GM21360 (cell line): ENCODE data around the gene PELI2.

Experiments used
- ATAC-seq: cut with Tn5 transposase; IDR thresholded peaks from one replicate; pipeline ENCODE4 v1.9.1; 2021; ENCODE audit warnings: mild to moderate bottlenecking, moderate library complexity; ENCODE audit not compliant: unreplicated experiment

The PELI2 gene

GRCh38 chr14:56119201-56119981 is 1.2 kb downstream of the PELI2 start:
- no peak for ATAC-seq

DNA sequence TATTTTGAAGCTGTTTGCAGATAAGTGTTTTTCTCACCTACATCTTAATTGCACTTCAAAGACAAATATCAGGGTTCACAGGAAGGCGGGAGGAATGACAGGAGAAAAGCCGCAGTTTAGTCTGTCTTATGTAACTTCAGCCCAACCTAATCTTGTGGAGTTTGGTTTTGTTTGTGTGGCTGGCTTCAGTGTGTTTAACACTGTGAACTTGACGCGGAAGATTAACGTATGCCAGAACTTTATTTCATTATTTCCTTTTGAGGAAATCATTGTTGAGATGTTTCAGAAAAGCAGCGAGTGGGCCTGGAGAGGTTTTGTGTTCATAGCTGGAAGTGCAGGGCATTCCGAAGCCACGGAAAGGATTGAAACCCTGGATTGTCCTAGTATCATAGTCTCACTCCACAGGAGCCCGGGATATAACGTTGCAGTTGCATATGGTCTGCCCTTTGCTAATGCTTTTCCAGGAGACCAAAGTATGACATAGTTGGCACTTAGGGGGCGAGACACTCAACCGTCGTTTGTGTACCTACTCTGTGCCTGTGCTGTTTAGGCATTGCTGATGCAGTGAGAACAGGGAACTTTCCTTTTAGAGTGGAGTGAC is 2.0 kb downstream of the PELI2 start:
- ATAC-seq, result no peak

DNA sequence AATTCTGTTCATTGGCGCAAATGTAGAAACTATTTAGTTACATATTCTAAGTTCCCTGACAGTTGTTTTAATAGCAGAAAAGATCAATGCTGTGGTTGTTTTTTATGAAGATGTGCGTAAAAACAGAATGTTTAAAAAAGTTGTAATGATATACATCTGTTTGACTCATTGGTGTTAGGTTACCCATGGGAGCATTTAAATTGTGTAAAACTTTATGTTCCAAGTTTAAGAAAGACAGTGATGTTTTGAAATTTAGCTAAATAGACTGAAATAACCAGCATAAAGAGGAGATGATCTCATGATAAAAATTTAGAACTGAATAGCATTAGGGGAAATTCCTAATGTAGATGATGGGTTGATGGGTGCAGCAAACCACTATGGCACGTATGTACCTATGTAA is 3.6 kb downstream of the PELI2 start:
- ATAC-seq, result no peak

DNA sequence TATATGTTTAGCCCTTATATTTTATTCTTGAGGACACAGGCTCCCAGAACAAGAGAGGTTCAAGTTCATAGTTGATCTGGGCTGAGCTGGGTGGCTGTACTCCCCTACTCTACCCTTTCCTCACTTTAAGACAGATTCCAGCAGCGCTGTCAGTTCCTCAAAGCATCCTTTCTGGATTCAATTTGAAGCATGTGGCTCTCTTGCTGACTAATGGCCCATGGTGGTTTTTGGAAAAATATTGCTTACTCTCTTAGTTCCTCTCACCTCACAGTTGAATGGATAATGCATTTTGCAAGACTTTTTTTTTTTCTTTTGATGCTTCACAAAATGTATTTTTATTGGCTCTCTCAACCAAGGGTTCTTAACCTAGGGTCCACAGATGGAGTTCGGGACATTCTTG is 4.1 kb downstream of the PELI2 start:
- no peak for ATAC-seq

DNA sequence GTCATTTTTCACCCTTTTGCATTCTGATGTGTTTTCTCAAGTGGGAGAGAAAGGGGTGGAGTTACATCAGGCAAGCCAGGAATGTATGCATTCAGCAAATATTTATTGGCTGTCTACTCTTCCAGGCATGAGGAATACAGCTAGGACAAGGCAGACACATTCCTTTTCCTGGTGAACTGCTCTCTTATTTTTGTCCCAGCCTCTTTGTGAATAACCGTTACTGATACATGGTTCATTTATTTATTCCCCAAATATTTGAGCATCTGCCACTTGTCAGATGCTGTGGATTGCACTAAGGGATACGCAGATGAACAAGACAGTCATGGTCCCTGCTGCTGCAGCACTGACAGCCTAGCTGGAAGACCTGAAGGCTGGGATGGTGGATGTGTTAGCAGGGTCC is 6.1 kb downstream of the PELI2 start:
- no peak for ATAC-seq

DNA sequence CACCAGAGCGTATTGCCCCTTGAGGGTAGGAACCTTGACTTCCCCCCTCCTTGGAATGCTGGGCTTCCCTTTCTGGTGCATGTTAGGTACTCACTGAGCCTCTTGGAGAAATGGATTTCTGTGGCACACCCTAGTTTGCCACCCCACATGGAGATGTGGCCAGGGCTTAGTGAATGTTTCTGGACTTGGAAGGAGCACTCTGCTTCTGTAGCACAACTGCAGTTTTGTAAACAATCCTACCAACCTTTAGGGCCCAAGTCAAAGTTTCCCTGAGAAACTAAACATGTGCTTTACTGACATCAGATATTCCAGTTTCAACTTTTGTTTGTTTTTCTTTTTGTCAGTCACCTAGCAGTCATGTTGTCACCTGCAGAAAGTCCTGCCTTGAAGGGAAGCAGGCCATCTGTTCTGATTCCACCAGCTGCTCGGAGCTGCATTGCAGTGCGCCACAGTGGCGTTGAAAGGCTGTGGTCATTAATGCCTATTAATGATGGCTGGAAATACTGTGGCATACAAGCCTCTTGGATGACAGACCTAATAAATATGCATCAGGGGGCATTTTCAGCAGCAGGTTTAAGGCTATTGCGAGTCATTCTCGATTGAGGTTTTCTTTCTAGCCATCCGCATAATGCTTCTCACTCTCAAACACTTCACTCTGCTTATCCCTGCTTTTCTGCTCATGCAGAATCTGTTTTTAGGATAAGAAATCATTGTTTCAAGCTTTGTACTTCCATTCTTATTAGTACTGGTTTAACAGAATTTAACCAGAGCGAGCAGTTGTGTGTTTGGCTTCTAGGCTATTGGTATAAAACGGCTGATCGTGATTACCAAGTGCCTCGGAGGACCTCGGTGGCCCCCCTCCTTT is 7.8 kb downstream of the PELI2 start:
- ATAC-seq, result no peak

GRCh38 chr14:56126637-56126913 is 8.4 kb downstream of the PELI2 start:
- ATAC-seq, result no peak

DNA sequence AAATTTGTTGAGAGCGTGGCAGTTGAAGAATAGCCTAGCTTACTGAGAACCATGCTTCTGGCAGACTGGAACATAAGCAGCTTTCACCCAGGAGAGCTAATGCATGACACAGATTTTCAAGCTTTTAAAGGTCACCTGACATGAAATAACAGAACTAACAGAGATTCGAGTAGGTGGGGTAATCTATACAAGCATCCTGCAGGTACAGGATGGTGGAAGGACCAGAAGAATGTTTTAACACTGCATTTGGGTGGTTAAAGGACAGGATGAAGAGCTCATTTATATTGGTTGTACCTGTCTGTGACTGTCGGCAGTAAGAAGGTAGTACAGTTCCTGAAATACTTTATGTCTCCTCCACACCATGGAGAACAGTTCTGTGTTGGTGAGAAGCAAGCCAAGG is 8.9 kb downstream of the PELI2 start:
- ATAC-seq, result no peak

DNA sequence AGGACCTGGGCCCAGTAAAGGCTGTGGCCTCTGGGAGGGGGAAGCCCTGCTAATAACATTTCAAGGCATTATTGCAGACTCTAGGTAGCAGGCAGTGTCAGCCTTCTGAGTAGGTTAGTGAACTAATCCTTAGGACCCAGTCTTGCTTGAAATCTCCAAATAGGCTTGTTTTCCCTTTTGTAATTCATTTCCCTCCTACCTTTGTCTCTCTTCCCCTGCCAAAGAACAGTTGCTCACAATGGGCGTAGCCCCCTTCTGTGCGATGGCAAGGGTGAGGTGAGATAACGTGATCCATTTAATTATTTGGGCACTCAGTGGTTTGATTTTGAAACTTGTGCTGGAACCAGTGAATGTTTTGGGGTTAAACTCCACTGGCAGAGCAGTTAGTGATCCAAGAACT is 10.9 kb downstream of the PELI2 start:
- no peak for ATAC-seq

DNA sequence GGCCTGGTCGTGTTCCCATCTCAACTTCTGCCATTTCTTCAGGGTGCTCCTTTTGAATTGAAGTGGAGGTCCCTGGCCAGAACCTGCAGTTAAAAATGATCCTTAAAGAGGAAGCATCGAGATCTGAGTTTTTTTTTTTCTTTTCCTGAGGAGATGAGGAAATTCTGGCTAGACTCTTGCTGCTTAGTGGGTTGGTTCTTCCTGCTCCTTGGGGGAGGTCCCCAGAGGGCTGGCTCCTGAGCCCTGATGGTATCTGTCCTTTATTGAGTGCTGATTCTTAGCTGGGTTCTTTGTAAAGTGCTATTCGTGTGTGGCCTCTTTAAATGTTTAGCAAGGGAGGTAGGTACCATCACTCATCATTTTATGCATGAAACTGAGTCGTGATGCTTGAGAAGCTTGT is 11.7 kb downstream of the PELI2 start:
- ATAC-seq, result no peak

GRCh38 chr14:56131004-56131864 is 13.0 kb downstream of the PELI2 start:
- ATAC-seq, result no peak

DNA sequence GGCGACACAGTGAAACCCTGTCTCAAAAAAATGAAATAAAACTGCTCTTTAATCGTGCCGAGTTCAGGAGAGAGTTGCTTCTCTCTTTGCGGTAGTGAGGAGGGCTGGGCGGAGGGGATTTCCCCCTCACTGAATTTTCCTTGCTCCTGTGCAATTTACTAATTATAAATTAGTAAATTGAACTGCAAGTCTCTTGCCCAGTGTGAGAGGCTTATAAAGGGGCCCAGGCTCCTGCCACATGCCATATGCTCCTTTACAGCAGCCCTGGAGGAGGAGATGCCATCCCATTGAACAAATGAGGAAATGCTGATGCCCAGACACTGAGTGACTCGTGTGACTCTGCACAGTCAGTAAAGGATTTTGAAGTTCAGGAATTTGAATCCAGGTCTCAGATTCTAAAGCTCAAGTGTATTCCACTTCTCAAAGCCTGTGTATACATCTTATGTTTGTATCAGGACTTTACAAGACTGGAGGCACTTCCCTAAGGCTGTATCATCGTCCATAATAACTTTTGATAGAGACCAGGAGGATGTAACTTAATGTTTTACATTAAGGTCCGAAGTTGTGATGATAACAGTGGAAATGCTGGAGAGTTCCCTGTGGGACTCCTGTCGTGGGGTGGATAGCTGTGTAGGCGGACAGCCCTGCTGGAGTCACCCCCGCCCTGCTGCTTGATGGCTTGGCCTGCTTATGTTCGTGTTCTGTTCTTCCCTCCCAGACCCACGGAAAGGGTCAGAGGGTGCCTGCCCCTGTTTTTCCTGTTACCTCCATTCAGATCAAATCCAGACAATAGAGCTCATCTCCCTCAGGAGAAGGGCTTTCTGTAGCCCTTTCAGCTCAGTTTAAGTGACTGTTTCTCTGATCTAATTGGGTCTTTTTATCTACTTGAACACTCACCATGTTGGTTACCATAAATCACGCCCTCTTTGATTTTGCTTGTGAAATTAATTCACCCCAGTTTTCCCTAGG is 13.9 kb downstream of the PELI2 start:
- no peak for ATAC-seq

DNA sequence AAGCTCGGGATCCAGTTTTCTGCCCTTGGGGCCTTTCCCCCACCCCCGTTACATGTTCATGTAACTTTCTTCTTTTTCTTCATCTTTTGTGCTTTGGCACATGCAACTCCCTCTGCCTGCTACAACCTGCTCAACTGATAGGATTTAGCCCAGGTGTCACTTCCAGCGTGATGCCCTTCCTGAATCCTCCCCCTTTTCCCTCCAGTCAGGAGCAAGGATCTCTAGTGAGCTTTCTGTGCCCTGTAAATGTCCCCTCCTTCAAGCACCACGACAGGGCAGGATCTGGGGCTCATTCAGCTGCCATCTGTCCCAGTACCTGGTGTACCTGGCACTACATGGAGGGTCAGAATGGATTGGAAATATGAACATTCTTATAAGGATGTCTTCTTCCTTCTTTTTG is 15.3 kb downstream of the PELI2 start:
- no peak for ATAC-seq

DNA sequence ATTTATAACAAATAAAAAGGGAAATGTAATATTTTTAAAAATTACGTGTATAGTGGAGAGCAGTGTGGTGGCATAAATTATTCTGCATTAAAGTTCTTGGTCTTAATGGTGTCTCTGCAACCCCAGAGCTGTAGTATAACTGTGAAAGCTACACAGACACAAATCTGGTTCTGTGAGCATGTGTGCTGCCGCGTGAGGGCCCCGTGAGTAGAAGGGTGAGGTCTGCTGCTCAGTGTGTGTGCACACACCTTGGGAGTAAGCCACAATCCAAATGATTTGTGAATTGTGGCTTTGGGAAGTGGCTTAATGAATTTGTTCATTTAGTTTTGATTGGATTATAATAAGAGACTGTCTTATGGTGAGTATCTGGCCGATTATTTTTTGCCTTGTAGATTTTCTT is 16.8 kb downstream of the PELI2 start:
- ATAC-seq, result no peak

DNA sequence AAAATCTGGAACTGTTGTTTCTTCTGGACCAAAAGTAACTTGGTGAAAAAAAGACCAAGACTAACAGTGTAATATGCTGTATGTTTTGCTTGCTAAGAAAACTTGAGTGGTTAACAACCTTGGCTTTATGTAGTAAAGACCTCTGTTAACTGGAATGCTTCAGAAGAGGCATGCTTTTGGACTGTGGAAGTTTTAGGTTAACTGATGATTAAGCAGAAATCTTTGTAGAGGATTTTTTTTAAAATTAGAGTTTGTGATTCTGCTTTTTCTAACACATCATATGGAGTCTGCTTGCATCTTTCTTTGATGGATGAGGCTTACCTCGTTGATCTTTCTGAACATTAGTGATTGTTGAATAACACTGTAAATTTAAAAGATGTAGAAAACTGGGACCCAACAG is 17.5 kb downstream of the PELI2 start:
- ATAC-seq, result no peak

- ATAC-seq, result no peak
Observed at GRCh38 chr14:56136571-56137452, 18.6 kb downstream of the PELI2 start.

DNA sequence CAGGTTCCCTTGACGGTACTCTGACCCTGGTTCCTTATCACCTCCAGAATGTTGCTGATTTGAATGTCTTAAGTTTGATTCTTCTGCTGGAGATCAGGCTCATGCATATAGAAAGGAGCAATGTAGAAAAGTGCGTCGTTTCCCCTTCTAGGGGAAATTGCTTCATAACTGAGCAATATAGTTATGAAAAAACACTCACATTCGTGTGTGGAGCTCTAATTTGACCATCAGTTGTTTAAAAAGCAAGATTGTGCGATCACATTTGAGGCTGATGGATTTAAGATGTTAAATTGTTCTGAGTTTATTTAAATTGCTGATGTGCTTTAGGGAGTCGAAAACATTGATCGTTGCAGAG is 19.2 kb downstream of the PELI2 start:
- ATAC-seq, result no peak

DNA sequence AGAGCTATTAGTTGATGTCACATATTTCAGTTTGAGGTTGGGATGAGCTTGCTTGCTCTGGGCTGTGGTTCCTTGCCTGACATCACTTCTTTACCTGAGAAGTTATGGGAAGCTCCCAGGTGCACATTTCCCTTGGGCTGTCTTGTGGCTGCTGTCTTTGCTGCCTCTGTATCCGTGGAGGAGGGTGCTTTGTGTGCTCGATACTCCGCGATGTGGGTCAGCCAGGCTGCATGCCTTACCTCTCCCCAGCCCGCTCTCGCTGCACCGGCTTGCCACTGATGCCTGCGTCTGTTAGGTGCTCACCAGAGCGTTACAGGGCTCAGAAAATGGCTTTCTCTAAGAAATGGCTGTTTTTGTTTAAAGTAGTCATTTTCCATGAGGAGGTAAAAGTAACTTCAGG is 19.6 kb downstream of the PELI2 start:
- ATAC-seq, result no peak

DNA sequence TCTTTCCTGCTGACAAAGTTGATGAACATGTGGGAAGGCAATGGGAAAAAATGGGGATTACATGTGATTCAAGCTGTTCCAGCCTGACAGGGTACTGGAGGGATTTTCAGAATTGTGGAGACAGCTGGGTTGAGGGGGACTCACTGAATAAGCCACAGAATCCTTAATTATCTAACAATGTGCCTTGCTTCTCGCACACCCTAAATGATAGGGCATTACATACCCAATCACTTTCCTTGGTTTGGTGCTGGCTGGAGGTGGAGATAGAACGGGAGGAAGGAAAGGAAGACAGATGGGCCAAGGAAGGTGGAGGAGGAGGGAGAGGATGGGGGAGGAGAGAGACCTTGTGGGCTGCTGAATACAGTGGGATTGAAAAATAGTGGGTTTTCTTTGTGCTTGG is 20.7 kb downstream of the PELI2 start:
- no peak for ATAC-seq
